Hepatocyte (in vitro differentiated cells): ENCODE data around the gene CT45A5. TPM values are rescaled to one million over a fixed set of nuclear protein-coding genes. Genes with fewer than 3 reads are reported as not detected.
"Not testable (repeated sequence)": the region's sequence is repeated elsewhere in the genome, so short reads cannot be mapped to it uniquely, and the experiment has no call there.

Experiments
- DNase-seq: peaks from one replicate; pipeline ENCODE4 v3.0.0-alpha.2; 2016; ENCODE audit warnings: low spot score
- H2AFZ ChIP-seq: fragments of 200-600 bp; sonication (generic); 2 replicates; pipeline ENCODE4 v1.6.0; 2016; ENCODE audit warnings: antibody characterized with exemption, mild to moderate bottlenecking
- H3K27ac ChIP-seq: fragments of 200-600 bp; sonication (generic); 2 replicates; pipeline ENCODE4 v1.5.1; 2016; ENCODE audit warnings: mild to moderate bottlenecking
- H3K27me3 ChIP-seq: fragments of 200-600 bp; sonication (generic); 2 replicates; pipeline ENCODE4 v1.6.1; 2016
- H3K36me3 ChIP-seq: fragments of 200-600 bp; sonication (generic); replicated peaks from 2 replicates; pipeline ENCODE4 v1.5.1; 2016; ENCODE audit warnings: low read depth; ENCODE audit not compliant: insufficient read depth
- H3K4me1 ChIP-seq: fragments of 200-600 bp; sonication (generic); 2 replicates; pipeline ENCODE4 v1.5.1; 2016; ENCODE audit warnings: mild to moderate bottlenecking, moderate library complexity; ENCODE audit not compliant: insufficient read depth
- H3K4me2 ChIP-seq: fragments of 200-600 bp; sonication (generic); 2 replicates; pipeline ENCODE4 v1.6.0; 2016
- H3K4me3 ChIP-seq: fragments of 200-600 bp; sonication (generic); 2 replicates; pipeline ENCODE4 v1.5.1; 2016; ENCODE audit warnings: mild to moderate bottlenecking
- H3K79me2 ChIP-seq: fragments of 200-600 bp; sonication (generic); 2 replicates; pipeline ENCODE4 v1.6.0; 2017; ENCODE audit warnings: mild to moderate bottlenecking
- H3K9me2 ChIP-seq: fragments of 200-600 bp; sonication (generic); replicated peaks from 2 replicates; pipeline ENCODE4 v1.6.0; 2017; ENCODE audit warnings: mild to moderate bottlenecking; ENCODE audit not compliant: insufficient read depth
- H3K9me3 ChIP-seq: fragments of 200-600 bp; sonication (generic); 2 replicates; pipeline ENCODE4 v1.5.1; 2016; ENCODE audit warnings: low read depth, mild to moderate bottlenecking
- H4K20me1 ChIP-seq: fragments of 200-600 bp; sonication (generic); 2 replicates; pipeline ENCODE4 v1.6.0; 2016; ENCODE audit warnings: mild to moderate bottlenecking; ENCODE audit not compliant: insufficient read depth, poor library complexity, severe bottlenecking
- EZH2 ChIP-seq: fragments of 200-600 bp; sonication (generic); IDR thresholded peaks from 2 replicates; pipeline ENCODE4 v1.6.1; 2016; ENCODE audit warnings: antibody characterized with exemption, mild to moderate bottlenecking, borderline replicate concordance
- EZH2phosphoT487 ChIP-seq: fragments of 200-600 bp; sonication (generic); IDR thresholded peaks from one replicate; pipeline ENCODE4 v1.6.1; 2018; ENCODE audit warnings: antibody characterized with exemption, mild to moderate bottlenecking, low read depth, moderate library complexity; ENCODE audit not compliant: unreplicated experiment, severe bottlenecking
- WGBS: methylation state at CpG from one replicate; pipeline ENCODE4 v1.1.6; 2016; ENCODE audit warnings: low lambda C conversion rate; ENCODE audit errors: missing lambda C conversion rate; 5-methylcytosine and 5-hydroxymethylcytosine counted together
- polyA plus RNA-seq: library from polyadenylated mRNA; unstranded; fragments of >200 nt; fragmentation: Nextera tagmentation; extraction: Ambion mirVana; gene quantifications from 2 replicates; pipeline ENCODE4 v1.2.1, GENCODE V29; 2016
- total RNA-seq: library from RNA; depleted of rRNA; stranded (reverse); fragments of >200 nt; gene quantifications from 2 replicates; pipeline ENCODE4 v1.2.3, GENCODE V29; 2014
- TF ChIP-seq, protein P1 (sequence below): fragments of 200-600 bp; sonication (generic); IDR thresholded peaks from 2 replicates; pipeline ENCODE4 v1.5.1; 2016; ENCODE audit warnings: antibody characterized with exemption, mild to moderate bottlenecking; ENCODE audit not compliant: poor library complexity

Gene CT45A5
- total and polyA plus RNA-seq, 2 experiments from 2014 or later = not detected

DNA sequence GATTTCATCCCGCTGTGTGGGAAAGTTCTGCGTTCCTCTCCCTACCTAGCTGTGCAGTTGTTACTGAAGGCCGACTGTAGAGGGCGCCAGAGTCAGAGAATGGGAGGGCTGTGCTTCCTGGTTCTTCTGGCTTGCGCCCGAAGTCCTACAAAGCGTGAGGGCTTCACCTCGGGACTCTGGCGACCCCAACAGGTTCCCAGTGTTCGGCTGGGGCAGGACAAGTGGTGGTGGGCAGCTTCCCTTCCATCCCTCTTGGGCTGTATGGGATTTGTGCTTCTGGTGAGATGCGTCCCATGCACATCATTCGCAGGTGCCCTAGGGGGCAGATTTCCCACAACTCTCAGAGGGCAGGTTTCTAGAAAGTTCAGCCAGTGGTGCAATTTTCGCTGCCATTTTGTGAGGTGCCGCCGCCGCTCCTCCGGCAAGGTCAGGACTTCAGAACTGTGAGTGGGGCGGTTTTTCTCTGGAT is 44.6 kb downstream of the CT45A5 start:
- no peak overlapping the region for H3K27ac ChIP-seq
- no peaks in the 10 kb centered on the region for H3K27me3 ChIP-seq
- no peaks in the 10 kb centered on the region for H3K79me2 ChIP-seq
- H4K20me1 ChIP-seq = no peaks in the 10 kb centered on the region
- DNase-seq = no peak
- no peak overlapping the region for H3K4me2 ChIP-seq
- no peaks in the 10 kb centered on the region for H3K9me2 ChIP-seq
- TF ChIP-seq, protein P1, sequence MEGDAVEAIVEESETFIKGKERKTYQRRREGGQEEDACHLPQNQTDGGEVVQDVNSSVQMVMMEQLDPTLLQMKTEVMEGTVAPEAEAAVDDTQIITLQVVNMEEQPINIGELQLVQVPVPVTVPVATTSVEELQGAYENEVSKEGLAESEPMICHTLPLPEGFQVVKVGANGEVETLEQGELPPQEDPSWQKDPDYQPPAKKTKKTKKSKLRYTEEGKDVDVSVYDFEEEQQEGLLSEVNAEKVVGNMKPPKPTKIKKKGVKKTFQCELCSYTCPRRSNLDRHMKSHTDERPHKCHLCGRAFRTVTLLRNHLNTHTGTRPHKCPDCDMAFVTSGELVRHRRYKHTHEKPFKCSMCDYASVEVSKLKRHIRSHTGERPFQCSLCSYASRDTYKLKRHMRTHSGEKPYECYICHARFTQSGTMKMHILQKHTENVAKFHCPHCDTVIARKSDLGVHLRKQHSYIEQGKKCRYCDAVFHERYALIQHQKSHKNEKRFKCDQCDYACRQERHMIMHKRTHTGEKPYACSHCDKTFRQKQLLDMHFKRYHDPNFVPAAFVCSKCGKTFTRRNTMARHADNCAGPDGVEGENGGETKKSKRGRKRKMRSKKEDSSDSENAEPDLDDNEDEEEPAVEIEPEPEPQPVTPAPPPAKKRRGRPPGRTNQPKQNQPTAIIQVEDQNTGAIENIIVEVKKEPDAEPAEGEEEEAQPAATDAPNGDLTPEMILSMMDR = no peak
- TF ChIP-seq EZH2phosphoT487 = no peak
- no peak for TF ChIP-seq EZH2
- no peak overlapping the region for H2AFZ ChIP-seq
- H3K36me3 ChIP-seq = no peaks in the 10 kb centered on the region
- no peak overlapping the region for H3K4me3 ChIP-seq
- 75% methylated on average over 18 of the region's 18 CpGs for WGBS
- H3K4me1 ChIP-seq = no peaks in the 10 kb centered on the region
- H3K9me3 ChIP-seq = no peaks in the 10 kb centered on the region

DNA sequence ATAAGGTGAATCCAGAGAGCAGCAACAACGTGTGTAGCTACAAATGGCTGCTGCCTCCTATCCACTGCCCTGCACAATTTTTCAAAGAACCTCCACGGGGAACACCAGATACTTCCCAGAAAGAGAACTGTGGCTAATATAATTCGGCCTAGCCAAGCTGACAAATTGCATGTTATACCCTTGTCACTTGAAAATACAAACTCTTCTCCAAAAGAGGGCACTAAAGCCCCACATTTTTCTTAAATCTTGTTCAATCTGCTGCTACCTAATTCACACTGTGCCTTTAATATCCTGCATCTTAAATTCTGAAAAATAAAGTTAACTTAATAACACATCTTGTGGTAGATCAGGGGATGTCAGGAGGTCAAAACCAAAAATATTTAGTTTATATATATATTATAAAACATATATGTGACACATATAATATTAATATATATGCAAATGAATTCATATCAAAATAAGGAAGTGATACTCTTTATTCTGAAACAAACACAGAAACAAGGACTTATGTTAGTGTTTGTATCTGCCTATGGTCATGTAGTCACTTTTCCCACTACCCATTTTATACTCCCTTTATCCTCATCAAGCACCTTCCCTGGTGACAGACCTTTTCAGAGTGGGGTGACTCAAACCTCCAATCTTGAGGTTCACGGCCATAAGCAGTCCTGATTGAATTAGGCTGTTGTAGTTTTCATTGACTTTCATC is 47.8 kb downstream of the CT45A5 start:
- no peak for DNase-seq
- Histone ChIP-seq H3K4me3 (no peak overlapping the region), H2AFZ (no peak overlapping the region), H3K4me1 (no peaks in the 10 kb centered on the region), H3K27ac (no peak overlapping the region), H4K20me1 (no peaks in the 10 kb centered on the region), H3K9me3 (no peaks in the 10 kb centered on the region), H3K4me2 (no peak overlapping the region), H3K9me2 (no peaks in the 10 kb centered on the region), H3K79me2 (no peaks in the 10 kb centered on the region), H3K36me3 (no peaks in the 10 kb centered on the region), H3K27me3 (no peaks in the 10 kb centered on the region)
- TF ChIP-seq EZH2 = no peak
- TF ChIP-seq, protein P1 = no peak
- TF ChIP-seq EZH2phosphoT487 = no peak
- WGBS = 40% methylated on average over 4 of the region's 4 CpGs

DNA sequence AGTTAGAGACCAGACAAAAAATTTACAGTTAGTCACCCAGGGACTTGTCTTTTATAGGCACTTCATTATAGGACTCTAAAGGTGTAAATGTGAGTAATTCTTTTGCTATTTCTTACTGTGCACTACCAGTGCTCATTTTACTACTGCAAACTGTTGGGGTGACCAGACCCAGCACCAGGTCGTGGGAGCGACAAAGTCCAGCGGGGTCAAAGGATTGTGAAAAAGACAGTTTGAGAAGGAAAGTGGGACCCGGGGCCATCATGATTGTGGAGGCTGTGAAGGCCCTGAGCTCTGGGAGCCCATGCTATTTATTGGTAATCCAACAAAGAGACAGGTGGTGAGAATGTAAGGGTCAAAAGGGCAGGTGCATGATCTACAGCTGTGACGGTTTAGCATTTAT is 50.6 kb downstream of the CT45A5 start:
- not testable (repeated sequence) for H3K27me3 ChIP-seq, H3K4me1 ChIP-seq, H3K4me3 ChIP-seq, H4K20me1 ChIP-seq, H3K4me2 ChIP-seq, H3K9me3 ChIP-seq, H3K79me2 ChIP-seq, H3K27ac ChIP-seq, H3K36me3 ChIP-seq, H2AFZ ChIP-seq, H3K9me2 ChIP-seq, DNase-seq
- 68% methylated on average over 5 of the region's 5 CpGs for WGBS

Other genes with a start within 250 kb of the CT45A5 start
- gene CT45A1, start 71.9 kb downstream of the CT45A5 start, total RNA-seq = not detected in 2 replicates
- not detected in 2 replicates for gene CT45A1, start 71.9 kb downstream of the CT45A5 start, polyA plus RNA-seq
- gene CT45A3, start 17.3 kb downstream of the CT45A5 start, total RNA-seq = not detected in 2 replicates
- not detected in 2 replicates for gene CT45A3, start 17.3 kb downstream of the CT45A5 start, polyA plus RNA-seq
- gene CT45A6, start 17.3 kb upstream of the CT45A5 start, total RNA-seq = not detected in 2 replicates
- not detected in 2 replicates for gene CT45A6, start 17.3 kb upstream of the CT45A5 start, polyA plus RNA-seq
- not detected in 2 replicates for gene CT45A2, start 34.5 kb upstream of the CT45A5 start, total RNA-seq
- not detected in 2 replicates for gene CT45A2, start 34.5 kb upstream of the CT45A5 start, polyA plus RNA-seq
- not detected in 2 replicates for gene CT45A7, start 51.8 kb upstream of the CT45A5 start, total RNA-seq
- gene CT45A7, start 51.8 kb upstream of the CT45A5 start, polyA plus RNA-seq = not detected in 2 replicates
- not detected in 2 replicates for gene CT45A8, start 69.0 kb upstream of the CT45A5 start, total RNA-seq
- not detected in 2 replicates for gene CT45A8, start 69.0 kb upstream of the CT45A5 start, polyA plus RNA-seq
- not detected in 2 replicates for gene CT45A9, start 86.3 kb upstream of the CT45A5 start, total RNA-seq
- not detected in 2 replicates for gene CT45A9, start 86.3 kb upstream of the CT45A5 start, polyA plus RNA-seq
- not detected in 2 replicates for gene CT45A10, start 107.9 kb upstream of the CT45A5 start, total RNA-seq
- not detected in 2 replicates for gene CT45A10, start 107.9 kb upstream of the CT45A5 start, polyA plus RNA-seq
- not detected in 2 replicates for gene SAGE1, start 108.2 kb upstream of the CT45A5 start, total RNA-seq
- gene SAGE1, start 108.2 kb upstream of the CT45A5 start, polyA plus RNA-seq = not detected in 2 replicates
- gene MMGT1, start 188.5 kb upstream of the CT45A5 start, total RNA-seq = 20.7 and 25.1 TPM in 2 replicates
- gene MMGT1, start 188.5 kb upstream of the CT45A5 start, polyA plus RNA-seq = 10.2 and 11.9 TPM in 2 replicates
- gene SLC9A6, start 199.9 kb upstream of the CT45A5 start, total RNA-seq = 12.8 and 21.6 TPM in 2 replicates
- 9.6 and 11.2 TPM in 2 replicates for gene SLC9A6, start 199.9 kb upstream of the CT45A5 start, polyA plus RNA-seq